C1 segment of cervical spinal cord (tissue), 14 donors: ENCODE data around the gene SMARCA2.

ENCODE experiments used
- DNase-seq, 14 donors: peaks; one replicate each; lab custom pipeline; 2025; lab: John Stamatoyannopoulos, UW

SMARCA2 gene

GRCh38 chr9:2170722-2171121 is 155.6 kb downstream of the SMARCA2 start:
- DNase-seq, result no peak

GRCh38 chr9:2173170-2173569 is 158.0 kb downstream of the SMARCA2 start:
- DNase-seq, result no peak

- no peak for DNase-seq
These were observed 158.7 kb downstream of the SMARCA2 start for GRCh38 chr9:2173861-2174260.

- DNase-seq, result peak in 1 of 14 donors; percentile 21
These were observed 159.2 kb downstream of the SMARCA2 start for GRCh38 chr9:2174306-2174705.

GRCh38 chr9:2174911-2175310 is 159.8 kb downstream of the SMARCA2 start:
- DNase-seq, result no peak

GRCh38 chr9:2177121-2177520 is 162.0 kb downstream of the SMARCA2 start:
- DNase-seq, result no peak

GRCh38 chr9:2178034-2178734 is 163.0 kb downstream of the SMARCA2 start:
- DNase-seq, result no peak

GRCh38 chr9:2179567-2179966 is 164.4 kb downstream of the SMARCA2 start:
- peak in 1 of 14 donors; percentile 58 for DNase-seq

- DNase-seq, result no peak
These were observed 165.0 kb downstream of the SMARCA2 start for GRCh38 chr9:2180154-2180553.

- no peak for DNase-seq
These were observed 165.6 kb downstream of the SMARCA2 start for GRCh38 chr9:2180704-2181103.

- peak in 5 of 14 donors; percentile 3 to 19 (median 10) for DNase-seq
These were observed 166.6 kb downstream of the SMARCA2 start for GRCh38 chr9:2181792-2182191.

GRCh38 chr9:2190939-2191608 is 175.9 kb downstream of the SMARCA2 start:
- no peak for DNase-seq

- no peak for DNase-seq
These were observed 176.4 kb downstream of the SMARCA2 start for GRCh38 chr9:2191609-2191972.

GRCh38 chr9:2192356-2192979 is 177.3 kb downstream of the SMARCA2 start:
- no peak for DNase-seq

GRCh38 chr9:2193552-2193951 is 178.4 kb downstream of the SMARCA2 start:
- no peak for DNase-seq

GRCh38 chr9:2195211-2195610 is 180.1 kb downstream of the SMARCA2 start:
- DNase-seq, result no peak

GRCh38 chr9:2196757-2197156 is 181.6 kb downstream of the SMARCA2 start:
- DNase-seq, result no peak

- no peak for DNase-seq
These were observed 183.9 kb downstream of the SMARCA2 start for GRCh38 chr9:2198956-2199635.

- no peak for DNase-seq
These were observed 185.1 kb downstream of the SMARCA2 start for GRCh38 chr9:2199999-2200796.

GRCh38 chr9:2208465-2208864 is 193.3 kb downstream of the SMARCA2 start:
- DNase-seq, result no peak

GRCh38 chr9:2208991-2209390 is 193.8 kb downstream of the SMARCA2 start:
- DNase-seq, result no peak
